AG04450 (cell line): Measurements from ENCODE around the gene SLC6A6. TPM values are rescaled to one million over a fixed set of nuclear protein-coding genes. Genes with fewer than 3 reads are reported as not detected.

Experiments used
- CTCF ChIA-PET: fragments of 300-600, 350-600 bp; formaldehyde crosslinking; extraction: SDS; loops from one replicate; lab custom pipeline; 2022; ENCODE audit warnings: antibody characterized with exemption, inconsistent platforms; lab: Charles Lee
- POLR2A ChIA-PET: fragments of 350-600 bp; formaldehyde crosslinking; extraction: SDS; loops from one replicate; lab custom pipeline; 2021; ENCODE audit warnings: antibody characterized with exemption, inconsistent platforms; lab: Yijun Ruan, JAX
- DNase-seq: peaks from one replicate; pipeline ENCODE4 v3.0.0-alpha.2; 2011; ENCODE audit warnings: low read depth, low spot score
- H3K27ac ChIP-seq: one replicate; pipeline ENCODE4 v1.5.1; 2012; ENCODE audit warnings: low read depth, low read length, control low read depth
- H3K27me3 ChIP-seq: one replicate; pipeline ENCODE4 v1.6.0; 2012; ENCODE audit warnings: low read length; ENCODE audit not compliant: control insufficient read depth, insufficient read depth
- H3K4me3 ChIP-seq: 2 replicates; pipeline ENCODE4 v1.5.1; 2011; ENCODE audit warnings: mild to moderate bottlenecking, low read depth, low read length, control low read depth
- H3K9me3 ChIP-seq: 2 replicates; pipeline ENCODE4 v1.5.1; 2012; ENCODE audit warnings: low read length; ENCODE audit not compliant: control insufficient read depth, insufficient read depth
- polyA plus RNA-seq: library from polyadenylated mRNA; depleted of rRNA; stranded (reverse); fragments of >200 nt; gene quantifications from 2 replicates; pipeline ENCODE4 v1.2.3, GENCODE V29; 2011
- TF ChIP-seq, protein P1 (sequence below): IDR thresholded peaks from 2 replicates; pipeline ENCODE4 v1.5.1; 2011; ENCODE audit warnings: low read depth, low read length, control low read depth, inconsistent platforms

The SLC6A6 gene
- polyA plus RNA-seq, 1 experiment = 30.8 TPM

DNA sequence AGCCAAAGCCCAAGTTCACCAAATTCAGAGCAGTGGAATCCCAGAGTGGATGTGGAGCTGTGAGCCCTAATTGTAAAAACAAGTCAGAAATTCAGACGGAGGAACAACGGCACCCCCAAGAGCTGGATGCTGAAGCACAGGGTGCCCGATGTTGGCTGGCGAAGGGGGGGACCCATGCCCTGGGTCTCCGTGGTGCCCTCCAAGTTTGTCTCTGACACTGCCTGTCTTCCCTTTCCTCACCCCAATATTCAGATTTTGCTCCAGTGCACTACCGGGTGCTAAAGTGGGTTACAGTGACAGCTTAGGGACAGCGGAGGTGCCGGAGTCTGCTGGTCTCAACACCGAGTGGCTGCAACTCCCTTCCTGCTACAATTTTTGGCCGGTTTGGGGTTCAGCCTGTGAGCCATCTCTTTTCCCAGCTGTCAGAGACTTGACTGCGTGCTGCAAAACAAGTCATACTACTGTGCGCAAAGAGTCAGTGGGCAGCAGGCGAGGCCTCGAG, 131.1 kb downstream of the SLC6A6 start:
- CTCF ChIA-PET = interaction anchor here (0.8 to 1.5 kb wide), 3 partner anchors 16 to 329 kb away, joined by 3 to 5 read pairs (median 3); no protein-coding TSS in a partner anchor
- DNase-seq = no peak
- H3K9me3 ChIP-seq = no peaks in the 10 kb centered on the region; the same call in 1 of the 2 replicates
- H3K27me3 ChIP-seq = peaks cover 36% of the 10 kb centered on the region
- no peak overlapping the region for H3K4me3 ChIP-seq
- POLR2A ChIA-PET = no interaction called here
- H3K27ac ChIP-seq = no peak overlapping the region
- TF ChIP-seq, protein P1, sequence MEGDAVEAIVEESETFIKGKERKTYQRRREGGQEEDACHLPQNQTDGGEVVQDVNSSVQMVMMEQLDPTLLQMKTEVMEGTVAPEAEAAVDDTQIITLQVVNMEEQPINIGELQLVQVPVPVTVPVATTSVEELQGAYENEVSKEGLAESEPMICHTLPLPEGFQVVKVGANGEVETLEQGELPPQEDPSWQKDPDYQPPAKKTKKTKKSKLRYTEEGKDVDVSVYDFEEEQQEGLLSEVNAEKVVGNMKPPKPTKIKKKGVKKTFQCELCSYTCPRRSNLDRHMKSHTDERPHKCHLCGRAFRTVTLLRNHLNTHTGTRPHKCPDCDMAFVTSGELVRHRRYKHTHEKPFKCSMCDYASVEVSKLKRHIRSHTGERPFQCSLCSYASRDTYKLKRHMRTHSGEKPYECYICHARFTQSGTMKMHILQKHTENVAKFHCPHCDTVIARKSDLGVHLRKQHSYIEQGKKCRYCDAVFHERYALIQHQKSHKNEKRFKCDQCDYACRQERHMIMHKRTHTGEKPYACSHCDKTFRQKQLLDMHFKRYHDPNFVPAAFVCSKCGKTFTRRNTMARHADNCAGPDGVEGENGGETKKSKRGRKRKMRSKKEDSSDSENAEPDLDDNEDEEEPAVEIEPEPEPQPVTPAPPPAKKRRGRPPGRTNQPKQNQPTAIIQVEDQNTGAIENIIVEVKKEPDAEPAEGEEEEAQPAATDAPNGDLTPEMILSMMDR = no peak

DNA sequence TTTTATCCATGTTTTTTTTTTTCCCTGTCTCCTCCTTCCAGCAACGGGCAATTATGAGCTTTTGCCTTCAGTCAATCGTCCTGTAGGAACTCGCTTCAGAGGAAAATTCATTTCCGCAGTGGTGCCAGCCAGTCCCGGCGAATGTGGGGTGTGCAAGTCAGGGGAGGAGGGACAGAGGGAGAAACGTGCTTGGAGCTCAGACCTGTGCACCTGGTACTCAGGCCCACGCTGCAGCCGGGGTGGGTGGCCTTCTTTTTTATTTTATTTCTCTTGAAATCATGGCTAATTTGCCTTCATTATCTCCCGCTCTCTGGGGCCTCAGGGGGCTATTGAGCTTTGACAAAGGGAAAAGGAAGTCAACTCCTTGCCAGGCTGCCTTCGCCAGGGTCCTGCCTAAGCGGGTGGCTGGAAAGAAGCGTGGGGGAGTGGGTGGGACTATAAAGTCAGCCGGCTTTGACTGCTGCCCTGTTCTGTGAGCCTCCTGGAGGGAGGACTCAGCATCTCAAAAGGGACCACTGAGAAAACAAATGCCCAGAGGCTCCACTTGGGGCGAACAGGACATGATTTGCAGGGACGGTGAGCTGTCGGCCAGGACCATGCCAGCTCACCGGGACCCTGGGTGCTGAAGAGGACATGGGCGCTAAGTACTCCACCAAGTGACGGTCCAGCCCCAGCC, 132.2 kb downstream of the SLC6A6 start:
- no peak overlapping the region for H3K27ac ChIP-seq
- TF ChIP-seq, protein P1 = no peak
- CTCF ChIA-PET = interaction anchor here (0.6 kb wide), 1 partner anchor 72 kb away, joined by 3 read pairs; no protein-coding TSS in a partner anchor
- POLR2A ChIA-PET = no interaction called here
- DNase-seq = no peak
- H3K9me3 ChIP-seq = no peaks in the 10 kb centered on the region; the same call in 1 of the 2 replicates
- peaks cover 35% of the 10 kb centered on the region for H3K27me3 ChIP-seq
- no peak overlapping the region for H3K4me3 ChIP-seq

DNA sequence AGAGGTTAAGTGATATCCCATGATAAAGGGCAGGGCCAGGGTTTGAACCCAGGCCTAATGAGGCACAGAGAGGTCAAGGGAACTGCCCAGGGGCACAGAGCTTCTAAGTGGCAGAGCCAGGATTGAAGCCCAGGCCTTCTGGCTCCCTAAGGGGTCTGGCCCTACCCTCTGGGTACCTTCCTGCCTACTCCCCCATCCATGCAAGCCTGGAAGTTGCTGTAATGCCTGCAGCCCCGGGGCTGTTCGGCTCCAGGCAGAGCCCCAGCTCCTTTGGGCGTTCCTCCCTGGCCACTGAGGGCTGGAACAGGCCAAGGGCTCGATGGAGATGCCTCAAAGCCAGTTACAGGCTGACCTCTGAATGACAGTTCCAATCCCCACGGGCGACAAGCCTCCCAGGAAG, 133.2 kb downstream of the SLC6A6 start:
- TF ChIP-seq, protein P1 = no peak
- no peak overlapping the region for H3K4me3 ChIP-seq
- DNase-seq = no peak
- peaks cover 35% of the 10 kb centered on the region for H3K27me3 ChIP-seq
- H3K27ac ChIP-seq = no peak overlapping the region
- H3K9me3 ChIP-seq = no peaks in the 10 kb centered on the region; the same call in 1 of the 2 replicates
- CTCF ChIA-PET = no interaction called here
- POLR2A ChIA-PET = no interaction called here

DNA sequence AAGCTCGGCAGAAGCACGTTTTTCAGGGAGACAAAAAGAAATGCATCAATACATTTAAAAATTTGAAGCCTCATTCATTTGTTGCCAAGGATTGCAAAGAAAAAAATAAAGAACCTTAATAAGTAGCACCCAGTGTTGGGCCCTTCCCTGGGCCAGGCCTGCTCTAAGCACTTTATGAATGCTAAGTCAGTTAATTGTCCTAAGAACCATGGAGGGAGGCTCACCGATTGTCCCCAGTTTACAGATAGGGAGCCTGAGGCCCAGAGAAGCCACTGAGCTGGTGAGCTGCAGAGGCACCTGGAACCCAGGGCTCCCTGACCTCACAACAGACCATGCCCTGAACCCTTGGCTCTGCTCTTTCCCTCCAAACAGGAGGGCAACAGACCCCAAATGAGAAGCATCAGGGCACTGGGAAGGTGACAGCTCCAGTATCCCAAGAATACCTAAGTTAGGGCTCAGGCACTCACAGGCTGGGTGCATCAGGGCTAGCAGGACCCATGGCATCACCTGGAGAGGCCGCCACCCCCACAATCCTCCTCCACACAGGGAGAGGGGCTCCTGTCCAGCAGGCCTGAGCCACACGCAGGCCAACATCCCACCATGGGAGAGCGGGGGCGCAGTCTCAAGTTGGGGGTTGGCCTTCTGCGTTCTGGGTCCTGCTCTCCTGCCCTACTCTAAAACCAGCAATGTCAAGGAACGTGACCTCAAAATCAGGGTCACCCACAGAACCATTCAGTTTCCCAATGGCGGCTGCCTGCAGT, 133.8 kb downstream of the SLC6A6 start:
- no peaks in the 10 kb centered on the region; the same call in 1 of the 2 replicates for H3K9me3 ChIP-seq
- TF ChIP-seq, protein P1 = no peak
- CTCF ChIA-PET = no interaction called here
- no peak overlapping the region for H3K4me3 ChIP-seq
- peaks cover 40% of the 10 kb centered on the region for H3K27me3 ChIP-seq
- POLR2A ChIA-PET = no interaction called here
- DNase-seq = no peak
- no peak overlapping the region for H3K27ac ChIP-seq
